GM19372 (cell line): ENCODE data around the gene GGNBP2.

ENCODE experiments used
- ATAC-seq: cut with Tn5 transposase; IDR thresholded peaks from one replicate; pipeline ENCODE4 v1.9.1; 2021; ENCODE audit warnings: mild to moderate bottlenecking, low read depth, moderate library complexity; ENCODE audit not compliant: unreplicated experiment

Gene GGNBP2

GRCh38 chr17:36550491-36551417 is 6.0 kb downstream of the GGNBP2 start:
- ATAC-seq: no peak

- no peak for ATAC-seq
Measured at GRCh38 chr17:36553459-36553858, 8.7 kb downstream of the GGNBP2 start.

GRCh38 chr17:36566081-36566480 is 21.4 kb downstream of the GGNBP2 start:
- no peak for ATAC-seq

DNA sequence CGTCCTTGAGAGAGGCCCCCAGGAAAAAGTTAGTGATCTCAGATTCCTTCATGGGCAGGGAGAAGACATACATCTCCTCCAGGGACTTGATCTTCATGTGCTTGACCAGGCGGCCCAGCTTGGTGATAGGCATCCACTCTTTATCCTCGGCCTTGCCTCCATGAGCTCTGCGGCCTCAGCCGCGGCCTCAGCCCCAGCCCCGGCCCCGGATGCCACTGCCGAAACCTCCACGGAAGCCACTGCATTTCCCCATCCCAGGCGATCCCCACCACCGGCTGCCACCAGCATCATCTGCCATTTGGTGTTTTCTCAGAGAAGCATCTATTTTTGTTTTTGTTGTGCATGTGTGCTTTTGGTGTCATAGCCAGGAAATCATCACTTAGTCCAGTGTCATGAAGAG is 30.3 kb downstream of the GGNBP2 start:
- ATAC-seq: no peak

GRCh38 chr17:36576793-36577192 is 32.1 kb downstream of the GGNBP2 start:
- ATAC-seq: no peak

DNA sequence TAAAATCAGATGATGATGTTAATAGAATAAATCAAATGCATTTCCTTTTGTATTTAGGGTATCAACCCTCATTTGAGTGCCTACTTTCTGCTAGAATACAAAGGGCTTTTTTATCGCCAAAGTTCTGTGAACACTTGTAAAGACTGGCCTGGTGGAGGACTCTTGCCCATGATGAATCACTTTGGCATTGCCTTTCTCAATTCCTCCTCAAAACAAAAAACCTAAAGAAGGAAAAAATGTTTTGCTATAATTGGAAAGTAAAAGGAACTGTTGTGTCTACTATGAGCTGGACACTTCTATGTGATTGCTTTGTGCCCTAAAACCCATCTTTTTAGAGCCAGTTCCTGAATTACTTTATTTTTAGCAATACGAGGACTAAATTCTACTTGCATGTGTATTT is 34.0 kb downstream of the GGNBP2 start:
- no peak for ATAC-seq

DNA sequence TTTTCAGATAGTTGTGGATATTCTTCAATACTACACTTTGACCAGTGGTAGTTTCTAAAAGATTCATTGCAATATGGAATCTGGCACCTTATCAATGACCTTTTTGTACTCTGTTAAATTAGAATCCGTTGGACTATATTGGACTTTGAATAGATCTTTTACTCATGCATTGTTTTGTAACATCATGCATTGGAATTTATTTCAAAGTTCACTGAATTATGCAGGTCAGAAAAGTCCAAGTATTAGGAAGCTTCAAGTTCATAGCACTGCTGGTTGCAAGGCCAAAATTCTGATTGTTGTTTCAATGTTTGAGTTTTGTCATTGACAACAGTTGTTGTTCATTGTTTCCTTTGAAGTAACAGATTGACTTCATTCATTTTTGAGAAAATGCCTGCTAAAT is 39.1 kb downstream of the GGNBP2 start:
- ATAC-seq: no peak

DNA sequence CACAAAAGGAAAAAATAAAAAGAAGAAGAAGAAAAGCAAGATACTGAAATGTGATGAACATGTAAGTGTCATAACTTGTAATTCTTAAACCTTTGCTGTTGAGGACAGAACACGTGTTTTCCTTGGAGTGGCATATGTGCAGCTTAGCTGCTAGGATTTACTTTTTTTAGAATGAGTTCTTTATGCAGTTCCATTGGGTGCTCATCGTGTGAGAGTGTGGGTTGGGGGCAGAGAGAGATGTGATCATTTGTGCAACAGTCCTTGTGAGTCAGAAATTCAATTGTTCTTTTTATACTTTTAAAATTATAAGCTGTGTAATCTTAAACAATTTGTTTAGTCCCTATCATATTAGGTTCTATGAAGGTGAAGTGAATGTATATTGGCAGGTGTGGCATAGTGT is 41.4 kb downstream of the GGNBP2 start:
- ATAC-seq: no peak

DNA sequence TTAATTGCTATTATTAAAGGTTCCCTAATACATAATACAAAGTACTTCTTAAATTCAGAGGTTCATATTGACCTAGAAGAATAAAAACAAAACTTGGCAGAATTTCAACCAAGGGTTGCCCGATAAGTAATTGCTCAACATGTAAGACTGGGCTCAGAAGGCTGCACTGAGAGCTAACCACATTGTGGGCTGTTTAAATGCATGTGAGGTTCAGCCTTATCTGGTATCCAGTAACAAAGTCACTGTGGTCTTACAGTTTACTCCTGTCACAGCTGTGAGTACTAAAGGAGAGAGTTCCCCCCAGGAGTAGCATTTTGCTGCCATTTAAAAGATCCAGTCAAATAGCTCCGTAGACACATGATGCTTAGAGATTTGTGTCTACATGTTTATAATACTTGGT is 45.4 kb downstream of the GGNBP2 start:
- ATAC-seq: no peak

GRCh38 chr17:36591434-36592315 is 47.0 kb downstream of the GGNBP2 start, which contains the start of gene DHRS11:
Gene DHRS11 (plus strand): TSS chr17:36591879. CDS start chr17:36592010, 131 bp downstream.
- peak; percentile 77 for ATAC-seq

- no peak for ATAC-seq
Measured at GRCh38 chr17:36592316-36592715, 47.6 kb downstream of the GGNBP2 start.

DNA sequence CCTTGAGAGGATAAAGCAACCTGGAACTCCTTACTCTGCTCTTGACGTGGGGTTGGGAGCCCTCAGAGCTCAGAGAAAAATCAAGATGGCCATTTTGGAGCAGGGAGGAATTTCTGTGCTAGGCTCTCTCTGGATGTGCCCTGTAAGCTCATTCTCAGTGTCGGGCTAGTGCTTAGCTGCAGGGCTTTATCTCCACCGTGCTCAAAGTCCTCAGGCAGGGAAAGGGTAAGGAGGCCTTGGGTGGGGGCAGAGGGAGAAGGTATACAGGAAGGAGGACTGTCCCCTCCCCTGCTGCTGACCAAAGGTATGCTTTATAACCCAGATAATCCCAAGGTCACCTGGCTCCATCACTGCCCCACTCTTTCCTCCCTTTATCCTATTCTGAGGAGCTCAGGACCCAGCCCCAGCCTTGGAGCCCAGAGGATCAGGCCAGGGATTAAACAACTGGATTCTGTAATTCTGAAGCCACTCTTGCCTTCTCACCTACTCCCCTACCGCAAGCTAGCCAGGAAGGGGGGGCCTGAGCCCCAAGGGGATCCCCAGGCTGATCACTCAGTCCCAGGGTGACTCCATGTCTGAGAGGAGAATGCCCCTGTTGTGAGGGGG is 48.1 kb downstream of the GGNBP2 start:
- no peak for ATAC-seq

GRCh38 chr17:36593656-36594316 is 49.1 kb downstream of the GGNBP2 start:
- ATAC-seq: no peak

- ATAC-seq: no peak
Measured at GRCh38 chr17:36594626-36595401, 50.1 kb downstream of the GGNBP2 start.

DNA sequence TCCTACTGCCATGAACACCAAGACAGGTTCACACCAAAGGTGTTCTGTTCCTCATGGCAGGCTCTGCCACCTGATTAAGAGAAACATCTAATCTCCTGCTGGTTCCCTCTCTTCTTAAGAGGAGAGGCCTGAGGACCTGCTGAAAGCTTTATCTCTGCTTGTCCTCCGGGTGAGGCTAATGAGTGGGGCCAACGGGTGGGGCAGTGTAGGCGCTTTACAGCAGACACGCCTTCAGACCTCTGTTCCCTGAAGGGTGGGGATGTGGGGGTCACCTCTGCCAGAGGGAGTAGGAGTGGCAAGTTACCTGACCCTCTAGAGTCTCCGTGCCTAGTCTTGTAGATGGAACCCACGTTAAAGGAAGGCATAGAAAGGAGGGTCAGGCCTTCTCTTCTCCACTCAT is 52.5 kb downstream of the GGNBP2 start:
- ATAC-seq: no peak

- no peak for ATAC-seq
Measured at GRCh38 chr17:36597866-36598777, 53.4 kb downstream of the GGNBP2 start.

- ATAC-seq: no peak
Measured at GRCh38 chr17:36598951-36599401, 54.3 kb downstream of the GGNBP2 start.

- no peak for ATAC-seq
Measured at GRCh38 chr17:36599546-36600250, 55.0 kb downstream of the GGNBP2 start.
